IMR-90 (cell line): ENCODE results near the gene SFSWAP. TPM values are rescaled to one million over a fixed set of nuclear protein-coding genes. Genes with fewer than 3 reads are reported as not detected.

Experiments used
- ATAC-seq: fragments of 200-7000 bp; cut with Tn5 transposase; 2 replicates; pipeline ENCODE4 v1.9.1; 2020; ENCODE audit warnings: low read depth, mild to moderate bottlenecking, moderate library complexity
- BruUV-seq: library from RNA; stranded (reverse); fragments of 400-500 nt; replicated peaks from 2 replicates; lab custom pipeline; 2021; lab: Mats Ljungman, UMichigan
- CTCF ChIA-PET: fragments of 300-600 bp; formaldehyde crosslinking; extraction: SDS; loops from one replicate; lab custom pipeline; 2021; ENCODE audit warnings: antibody characterized with exemption; lab: Yijun Ruan, JAX
- POLR2A ChIA-PET: fragments of 300-600 bp; sonication (Branson Sonifier 250); formaldehyde crosslinking; loops from one replicate; lab custom pipeline; 2022; ENCODE audit warnings: antibody characterized with exemption; ENCODE audit not compliant: unreplicated experiment; lab: Charles Lee
- DNase-seq: peaks from one replicate; pipeline ENCODE4 v3.0.0; 2013
- H2AFZ ChIP-seq: replicated peaks from 2 replicates; pipeline ENCODE3; 2013; ENCODE audit warnings: low read length, mild to moderate bottlenecking; ENCODE audit not compliant: poor library complexity
- H2AK5ac ChIP-seq: 2 replicates; pipeline ENCODE4 v1.6.1; 2013; ENCODE audit warnings: low read depth, low read length, inconsistent platforms
- H2AK9ac ChIP-seq: replicated peaks from 2 replicates; pipeline ENCODE3; 2013; ENCODE audit warnings: mild to moderate bottlenecking, low read depth, low read length, moderate library complexity; ENCODE audit not compliant: poor library complexity
- H2BK120ac ChIP-seq: 2 replicates; pipeline ENCODE4 v1.6.1; 2013; ENCODE audit warnings: low read depth, low read length, inconsistent platforms
- H2BK15ac ChIP-seq: 3 replicates; pipeline ENCODE4 v1.6.1; 2013; ENCODE audit warnings: low read depth, low read length, inconsistent platforms
- H2BK20ac ChIP-seq: 2 replicates; pipeline ENCODE4 v1.6.1; 2013; ENCODE audit warnings: low read depth, mild to moderate bottlenecking, inconsistent platforms, low read length, moderate library complexity
- H2BK5ac ChIP-seq: 2 replicates; pipeline ENCODE4 v1.6.1; 2013; ENCODE audit warnings: mild to moderate bottlenecking, low read depth, low read length, inconsistent platforms; ENCODE audit not compliant: poor library complexity, severe bottlenecking
- H3K14ac ChIP-seq: replicated peaks from 2 replicates; pipeline ENCODE4 v1.6.1; 2013; ENCODE audit warnings: low read depth, low read length, inconsistent platforms
- H3K18ac ChIP-seq: 2 replicates; pipeline ENCODE4 v1.6.1; 2013; ENCODE audit warnings: low read depth, low read length, control low read depth
- H3K23ac ChIP-seq: 2 replicates; pipeline ENCODE4 v1.6.1; 2013; ENCODE audit warnings: low read depth, low read length, inconsistent platforms
- H3K27ac ChIP-seq: 2 replicates; pipeline ENCODE4 v1.5.1; 2013; ENCODE audit warnings: mild to moderate bottlenecking, control low read depth, low read length; ENCODE audit not compliant: insufficient read depth
- H3K27me3 ChIP-seq: 2 replicates; pipeline ENCODE4 v1.6.1; 2013; ENCODE audit warnings: low read length; ENCODE audit not compliant: control insufficient read depth, insufficient read depth
- H3K36me3 ChIP-seq: 2 replicates; pipeline ENCODE4 v1.6.1; 2013; ENCODE audit warnings: low read length, mixed read lengths; ENCODE audit not compliant: control insufficient read depth, insufficient read depth
- H3K4ac ChIP-seq: 2 replicates; pipeline ENCODE4 v1.6.1; 2013; ENCODE audit warnings: low read depth, low read length, inconsistent platforms
- H3K4me1 ChIP-seq: 2 replicates; pipeline ENCODE4 v1.6.1; 2013; ENCODE audit warnings: low read length, mixed read lengths; ENCODE audit not compliant: control insufficient read depth, insufficient read depth
- H3K4me2 ChIP-seq: 2 replicates; pipeline ENCODE4 v1.6.1; 2013; ENCODE audit warnings: low read depth, mild to moderate bottlenecking, control low read depth, low read length, moderate library complexity
- H3K4me3 ChIP-seq: 2 replicates; pipeline ENCODE4 v1.5.1; 2013; ENCODE audit warnings: low read depth, mild to moderate bottlenecking, control low read depth, low read length, moderate library complexity; ENCODE audit not compliant: insufficient read depth
- H3K56ac ChIP-seq: 2 replicates; pipeline ENCODE4 v1.6.1; 2013; ENCODE audit warnings: low read length, inconsistent platforms; ENCODE audit not compliant: insufficient read depth; ENCODE audit errors: extremely low read depth
- H3K79me1 ChIP-seq, 2 experiments: 2 replicates each; pipeline ENCODE4 v1.6.1; 2013; ENCODE audit warnings: low read length in 2 of 2, inconsistent platforms in 1 of 2, low read depth in 1 of 2
- H3K9ac ChIP-seq: 2 replicates; pipeline ENCODE4 v1.6.1; 2013; ENCODE audit warnings: low read depth, low read length, control low read depth
- H3K9me1 ChIP-seq: 2 replicates; pipeline ENCODE4 v1.6.1; 2013; ENCODE audit warnings: low read length, inconsistent platforms; ENCODE audit not compliant: insufficient read depth
- H3K9me3 ChIP-seq: 2 replicates; pipeline ENCODE4 v1.6.1; 2013; ENCODE audit warnings: low read length; ENCODE audit not compliant: control insufficient read depth, insufficient read depth
- H4K20me1 ChIP-seq: 2 replicates; pipeline ENCODE4 v1.6.1; 2013; ENCODE audit warnings: low read length, inconsistent platforms; ENCODE audit not compliant: insufficient read depth
- H4K5ac ChIP-seq: 2 replicates; pipeline ENCODE4 v1.6.1; 2013; ENCODE audit warnings: mild to moderate bottlenecking, low read depth, low read length, control low read depth
- H4K8ac ChIP-seq, 2 experiments: 2 replicates each; pipeline ENCODE4 v1.6.1; 2013; ENCODE audit warnings: low read depth in 2 of 2, low read length in 2 of 2, control low read depth in 1 of 2, inconsistent platforms in 1 of 2
- H4K91ac ChIP-seq: 2 replicates; pipeline ENCODE4 v1.6.1; 2013; ENCODE audit warnings: low read depth, low read length, inconsistent platforms; ENCODE audit not compliant: insufficient read depth
- CEBPB ChIP-seq: IDR thresholded peaks from 2 replicates; pipeline ENCODE4 v1.6.1; 2012; ENCODE audit warnings: low read depth, low read length, improper control_type of control experiment
- CHD1 ChIP-seq: IDR thresholded peaks from 2 replicates; pipeline ENCODE4 v1.6.1; 2012; ENCODE audit warnings: low read depth, low read length, improper control_type of control experiment
- FOS ChIP-seq: fragments of 150-350 bp; IDR thresholded peaks from 2 replicates; pipeline ENCODE4 v1.6.1; 2016; ENCODE audit warnings: low read depth, low read length
- MAZ ChIP-seq: IDR thresholded peaks from 2 replicates; pipeline ENCODE4 v1.6.1; 2012; ENCODE audit warnings: low read depth, mild to moderate bottlenecking, low read length, improper control_type of control experiment, moderate library complexity, borderline replicate concordance
- MXI1 ChIP-seq: IDR thresholded peaks from 2 replicates; pipeline ENCODE4 v1.6.1; 2012; ENCODE audit warnings: low read depth, mild to moderate bottlenecking, low read length, moderate library complexity, borderline replicate concordance
- NFE2L2 ChIP-seq: fragments of 150-350 bp; IDR thresholded peaks from 2 replicates; pipeline ENCODE4 v1.6.1; 2016; ENCODE audit warnings: low read depth, mild to moderate bottlenecking, low read length
- POLR2A ChIP-seq: IDR thresholded peaks from 2 replicates; pipeline ENCODE4 v1.6.1; 2012; ENCODE audit warnings: mild to moderate bottlenecking, low read depth, low read length
- RAD21 ChIP-seq: IDR thresholded peaks from 2 replicates; pipeline ENCODE4 v1.6.1; 2012; ENCODE audit warnings: low read length, improper control_type of control experiment
- WGBS, 2 experiments: methylation state at CpG; one replicate each; pipeline versions ENCODE4 v1.1.5 to v1.1.7; 2013; ENCODE audit warnings: missing lambda C conversion rate in 2 of 2; ENCODE audit not compliant: insufficient read length in 1 of 2; ENCODE audit errors: extremely low coverage in 2 of 2; 5-methylcytosine and 5-hydroxymethylcytosine counted together
- dilution Hi-C: fragments of 300-500 bp; cut with HindIII; formaldehyde crosslinking; loops from one replicate; pipeline ENCODE4 v1.14.3; 2018; ENCODE audit warnings: low sequenced_read_pairs; ENCODE audit not compliant: unreplicated experiment
- in situ Hi-C: fragments of 300-500 bp; cut with MboI; formaldehyde crosslinking; loops from 3 replicates; pipeline ENCODE4 v1.14.3; 2019; ENCODE audit warnings: low sequenced_read_pairs, inconsistent platforms, mixed read lengths
- intact Hi-C: fragments of 100-400 bp; cut with micrococcal nuclease; formaldehyde crosslinking; loops from 2 replicates; pipeline ENCODE4 v1.10.0; 2022
- polyA plus RNA-seq, 3 experiments: library from polyadenylated mRNA; depleted of rRNA; stranded (reverse); fragments of >200 nt; gene quantifications; 2 replicates each; pipeline ENCODE4 v1.2.3, GENCODE V29; 2012; ENCODE audit warnings: low replicate concordance in 1 of 3
- total RNA-seq: library from RNA; depleted of rRNA; stranded (reverse); fragments of >200 nt; gene quantifications from 2 replicates; pipeline ENCODE4 v1.2.3, GENCODE V29; 2012
- TF ChIP-seq, protein P1 (sequence below): fragments of 150-350 bp; IDR thresholded peaks from 2 replicates; pipeline ENCODE4 v1.6.1; 2017; ENCODE audit warnings: mild to moderate bottlenecking, antibody characterized with exemption, low read length, low read depth
- TF ChIP-seq, protein P2 (sequence below): conservative IDR thresholded peaks from 2 replicates; pipeline ENCODE4 v1.5.1; 2012; ENCODE audit warnings: mild to moderate bottlenecking, low read depth, low read length, improper control_type of control experiment

SFSWAP gene
- total and polyA plus RNA-seq, 2 of the 4 experiments (the other 2 are of a cell fraction): 19.7 to 22.4 TPM

- Histone ChIP-seq H4K20me1 (peaks cover 6% of the 10 kb centered on the region; the same call in 1 of the 2 replicates), H3K4me3 (no peak overlapping the region), H2BK5ac (no peak overlapping the region), H2BK15ac (no peak overlapping the region), H3K27ac (no peak overlapping the region), H3K18ac (no peak overlapping the region), H3K9me1 (no peaks in the 10 kb centered on the region; the same call in 1 of the 2 replicates), H3K4me1 (peaks cover 3% of the 10 kb centered on the region), H4K5ac (no peak overlapping the region), H3K9me3 (no peaks in the 10 kb centered on the region), H2BK120ac (no peak overlapping the region), H3K56ac (no peak overlapping the region), H3K79me1 (peaks cover 8 to 16% of the 10 kb centered on the region in 2 experiments; a peak in 3 of 4 replicates), H2AFZ (no peak overlapping the region), H3K27me3 (no peaks in the 10 kb centered on the region), H2AK5ac (no peak overlapping the region), H3K4me2 (no peak overlapping the region), H2AK9ac (no peak overlapping the region), H3K9ac (no peak overlapping the region), H3K36me3 (peaks cover 45% of the 10 kb centered on the region), H3K14ac (no peak overlapping the region), H4K91ac (no peak overlapping the region), H3K23ac (no peak overlapping the region), H3K4ac (no peak overlapping the region), H2BK20ac (no peak overlapping the region), H4K8ac (no peak overlapping the region)
- ChIA-PET CTCF (no interaction called here), POLR2A (no interaction called here)
- DNase-seq (no peak), ATAC-seq (no peak)
- no TSS peak for BruUV-seq
- intact Hi-C loops: no loop called here
- TF ChIP-seq, protein P1, sequence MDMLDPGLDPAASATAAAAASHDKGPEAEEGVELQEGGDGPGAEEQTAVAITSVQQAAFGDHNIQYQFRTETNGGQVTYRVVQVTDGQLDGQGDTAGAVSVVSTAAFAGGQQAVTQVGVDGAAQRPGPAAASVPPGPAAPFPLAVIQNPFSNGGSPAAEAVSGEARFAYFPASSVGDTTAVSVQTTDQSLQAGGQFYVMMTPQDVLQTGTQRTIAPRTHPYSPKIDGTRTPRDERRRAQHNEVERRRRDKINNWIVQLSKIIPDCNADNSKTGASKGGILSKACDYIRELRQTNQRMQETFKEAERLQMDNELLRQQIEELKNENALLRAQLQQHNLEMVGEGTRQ: no peak
- TF ChIP-seq POLR2A (no peak), NFE2L2 (no peak), CEBPB (no peak), RAD21 (no peak), CHD1 (no peak), MAZ (no peak), FOS (no peak), MXI1 (no peak)
- TF ChIP-seq, protein P2, sequence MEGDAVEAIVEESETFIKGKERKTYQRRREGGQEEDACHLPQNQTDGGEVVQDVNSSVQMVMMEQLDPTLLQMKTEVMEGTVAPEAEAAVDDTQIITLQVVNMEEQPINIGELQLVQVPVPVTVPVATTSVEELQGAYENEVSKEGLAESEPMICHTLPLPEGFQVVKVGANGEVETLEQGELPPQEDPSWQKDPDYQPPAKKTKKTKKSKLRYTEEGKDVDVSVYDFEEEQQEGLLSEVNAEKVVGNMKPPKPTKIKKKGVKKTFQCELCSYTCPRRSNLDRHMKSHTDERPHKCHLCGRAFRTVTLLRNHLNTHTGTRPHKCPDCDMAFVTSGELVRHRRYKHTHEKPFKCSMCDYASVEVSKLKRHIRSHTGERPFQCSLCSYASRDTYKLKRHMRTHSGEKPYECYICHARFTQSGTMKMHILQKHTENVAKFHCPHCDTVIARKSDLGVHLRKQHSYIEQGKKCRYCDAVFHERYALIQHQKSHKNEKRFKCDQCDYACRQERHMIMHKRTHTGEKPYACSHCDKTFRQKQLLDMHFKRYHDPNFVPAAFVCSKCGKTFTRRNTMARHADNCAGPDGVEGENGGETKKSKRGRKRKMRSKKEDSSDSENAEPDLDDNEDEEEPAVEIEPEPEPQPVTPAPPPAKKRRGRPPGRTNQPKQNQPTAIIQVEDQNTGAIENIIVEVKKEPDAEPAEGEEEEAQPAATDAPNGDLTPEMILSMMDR: no peak
- in situ Hi-C loops: no loop called here
- WGBS, 2 experiments: 95% methylated on average over 8 of the region's 23 CpGs; no CpG with 5 or more reads in 1 of the 2 experiments
- dilution Hi-C loops: no loop called here
Observed at GRCh38 chr12:131736446-131737149, 25.7 kb downstream of the SFSWAP start.
